ENCODE results near the gene AOAH. TPM values are rescaled to one million over a fixed set of nuclear protein-coding genes. Genes with fewer than 3 reads are reported as not detected.

The AOAH gene
- total and polyA plus RNA-seq, 2 of the 13 experiments (the other 11 are each of a cell fraction or from before 2014, with no cell fraction given) = not detected

- Histone ChIP-seq H3K9me3 (ENCODE audit: low read length) (no peaks in the 10 kb centered on the region), H3K9ac (ENCODE audit: insufficient read depth, low read depth, low read length) (no peak overlapping the region), H3K4me2 (ENCODE audit: low read depth, low read length) (no peak overlapping the region), H3K4me1 (ENCODE audit: insufficient read depth, low read length) (no peaks in the 10 kb centered on the region), H3K27me3 (ENCODE audit: control insufficient read depth in 1 of 2, insufficient read depth in 2 of 2, low read length in 2 of 2) (peaks cover 0 to 7% of the 10 kb centered on the region in 2 experiments; a peak in 1 of 5 replicates), H3K79me2 (ENCODE audit: insufficient read depth, low read length) (no peaks in the 10 kb centered on the region), H4K20me1 (ENCODE audit: insufficient read depth, low read length) (no peaks in the 10 kb centered on the region), H3K36me3 (replicated peaks in 1 of 2; ENCODE audit: control insufficient read depth in 1 of 2, insufficient read depth in 2 of 2, low read length in 2 of 2) (no peaks in the 10 kb centered on the region), H2AFZ (ENCODE audit: low read length) (no peak overlapping the region), H3K4me3 (replicated peaks in 1 of 3; ENCODE audit: insufficient read depth in 1 of 3, low read depth in 2 of 3, low read length in 3 of 3) (no peak overlapping the region), H3K27ac (ENCODE audit: extremely low read length, insufficient read depth, low read length) (no peak overlapping the region)
- no TSS peak for BruUV-seq (replicated peaks)
- ChIA-PET CTCF (ENCODE audit: low intra/inter-chr PET ratio, low total read pairs) (no interaction called here), POLR2A (no interaction called here)
- no peak for ATAC-seq
- intact Hi-C loops (cut with micrococcal nuclease; ENCODE audit: unreplicated experiment) = no loop called here
- DNase-seq (ENCODE audit: low spot score) = no peak
- in situ Hi-C loops (cut with HindIII; ENCODE audit: extremely low pct_ligation_motif_present, low pct_unique_long_range_greater_than_20kb) = no loop called here
- FAIRE-seq = no peak
- WGBS (ENCODE audit: low lambda C conversion rate) = 30% methylated on average over 4 of the region's 4 CpGs
- TF ChIP-seq SKIL (CRISPR knock-in tag; IDR thresholded peaks at IDR 0.05; ENCODE audit: borderline replicate concordance) (no peak), ZNF607 (CRISPR knock-in tag; IDR thresholded peaks at IDR 0.05; ENCODE audit: borderline replicate concordance) (no peak), FOXO1 (CRISPR knock-in tag; IDR thresholded peaks at IDR 0.05) (no peak), ZNF772 (CRISPR knock-in tag; IDR thresholded peaks at IDR 0.05) (no peak), NRL (CRISPR knock-in tag; IDR thresholded peaks at IDR 0.05; ENCODE audit: borderline replicate concordance) (no peak), PLRG1 (conservative IDR thresholded peaks at IDR 0.05) (no peak), ZNF362 (CRISPR knock-in tag; IDR thresholded peaks at IDR 0.05; ENCODE audit: borderline replicate concordance) (no peak), YY1 (IDR thresholded peaks at IDR 0.05; ENCODE audit: insufficient read depth, insufficient replicate concordance, low read depth, low read length) (no peak), NFAT5 (CRISPR knock-in tag; IDR thresholded peaks at IDR 0.05) (no peak), DDIT3 (CRISPR knock-in tag; IDR thresholded peaks at IDR 0.05) (no peak), POLR2A (IDR thresholded peaks at IDR 0.05; ENCODE audit: insufficient read depth in 1 of 2, low read depth in 2 of 2, low read length in 2 of 2) (no peak), ZNF672 (CRISPR knock-in tag; IDR thresholded peaks at IDR 0.05) (no peak), KLF13 (CRISPR knock-in tag; IDR thresholded peaks at IDR 0.05) (no peak), STAG1 (CRISPR knock-in tag; IDR thresholded peaks at IDR 0.05) (no peak), ZNF276 (CRISPR knock-in tag; IDR thresholded peaks at IDR 0.05; ENCODE audit: low read depth) (no peak)
These were observed 83.6 kb downstream of the AOAH start for GRCh38 chr7:36640682-36641081.

Measured in HepG2 (cell line).